Measurements from ENCODE around the gene TNS3. TPM values are rescaled to one million over a fixed set of nuclear protein-coding genes. Genes with fewer than 3 reads are reported as not detected.

Gene TNS3
- polyA plus RNA-seq, 1 of the 3 experiments (the other 2 are of a cell fraction): 72.3 TPM

- WGBS (ENCODE audit: low lambda C conversion rate): 95% methylated on average over 8 of the region's 8 CpGs
- DNase-seq: no peak
- peaks cover 82% of the 10 kb centered on the region for H4K20me1 ChIP-seq (ENCODE audit: insufficient read depth)
- peaks cover 10 to 19% of the 10 kb centered on the region in 2 experiments; a peak in 2 of 4 replicates for H3K4me1 ChIP-seq (ENCODE audit: control insufficient read depth in 1 of 2, insufficient read depth in 2 of 2, low read depth in 1 of 2, low read length in 1 of 2)
- ChIA-PET CTCF (interaction anchor here (2.3 kb wide), 1 partner anchor 93 kb away, joined by 9 read pairs; no protein-coding TSS in a partner anchor), POLR2A (no interaction called here)
- TF ChIP-seq FOXM1 (IDR thresholded peaks at IDR 0.05; ENCODE audit: low read depth) (no peak), RXRA (IDR thresholded peaks at IDR 0.05; ENCODE audit: borderline replicate concordance, low read depth) (no peak), USF2 (IDR thresholded peaks at IDR 0.05; ENCODE audit: borderline replicate concordance, low read depth, low read length) (no peak), SMC3 (IDR thresholded peaks at IDR 0.05; ENCODE audit: low read depth, low read length) (no peak), USF1 (IDR thresholded peaks at IDR 0.05; ENCODE audit: borderline replicate concordance, low read depth) (no peak)
- peaks cover 4 to 9% of the 10 kb centered on the region in 2 experiments for H3K36me3 ChIP-seq (replicated peaks in 1 of 2; ENCODE audit: control insufficient read depth in 1 of 2, insufficient read depth in 2 of 2, low read length in 1 of 2)
- no peak overlapping the region for H3K27ac ChIP-seq (ENCODE audit: low read depth in 2 of 2, low read length in 1 of 2)
- H3K27me3 ChIP-seq (ENCODE audit: insufficient read depth): no peaks in the 10 kb centered on the region
- H3K79me2 ChIP-seq (ENCODE audit: insufficient read depth): peaks cover 20% of the 10 kb centered on the region; the same call in 1 of the 2 replicates
- no peak overlapping the region for H3K4me2 ChIP-seq
- H3K9ac ChIP-seq: no peak overlapping the region
- H3K9me3 ChIP-seq: no peaks in the 10 kb centered on the region
- H3F3A ChIP-seq (replicated peaks; ENCODE audit: insufficient read depth): no peaks in the 10 kb centered on the region
- H2AFZ ChIP-seq (ENCODE audit: low read depth): no peak overlapping the region
- no peaks in the 10 kb centered on the region for H3K9me2 ChIP-seq
- no peak overlapping the region for H3K4me3 ChIP-seq (ENCODE audit: low read depth in 2 of 2, low read length in 1 of 2)
Measured at GRCh38 chr7:47358944-47359588, 222.8 kb downstream of the TNS3 start.

- no peaks in the 10 kb centered on the region for H3K9me2 ChIP-seq
- ChIA-PET CTCF (no interaction called here), POLR2A (no interaction called here)
- H3K9me3 ChIP-seq: no peaks in the 10 kb centered on the region
- H3K79me2 ChIP-seq (ENCODE audit: insufficient read depth): peaks cover 20% of the 10 kb centered on the region; the same call in 1 of the 2 replicates
- no peak overlapping the region for H2AFZ ChIP-seq (ENCODE audit: low read depth)
- 93% methylated on average over 7 of the region's 14 CpGs for WGBS (ENCODE audit: low lambda C conversion rate)
- H4K20me1 ChIP-seq (ENCODE audit: insufficient read depth): peaks cover 84% of the 10 kb centered on the region
- H3K4me3 ChIP-seq (ENCODE audit: low read depth in 2 of 2, low read length in 1 of 2): no peak overlapping the region
- H3K27ac ChIP-seq (ENCODE audit: low read depth in 2 of 2, low read length in 1 of 2): no peak overlapping the region
- H3F3A ChIP-seq (replicated peaks; ENCODE audit: insufficient read depth): no peaks in the 10 kb centered on the region
- H3K9ac ChIP-seq: no peak overlapping the region
- no peaks in the 10 kb centered on the region for H3K27me3 ChIP-seq (ENCODE audit: insufficient read depth)
- peaks cover 10 to 19% of the 10 kb centered on the region in 2 experiments; a peak in 2 of 4 replicates for H3K4me1 ChIP-seq (ENCODE audit: control insufficient read depth in 1 of 2, insufficient read depth in 2 of 2, low read depth in 1 of 2, low read length in 1 of 2)
- peaks cover 0 to 4% of the 10 kb centered on the region in 2 experiments for H3K36me3 ChIP-seq (replicated peaks in 1 of 2; ENCODE audit: control insufficient read depth in 1 of 2, insufficient read depth in 2 of 2, low read length in 1 of 2)
- H3K4me2 ChIP-seq: no peak overlapping the region
- DNase-seq: no peak
- TF ChIP-seq USF2 (IDR thresholded peaks at IDR 0.05; ENCODE audit: borderline replicate concordance, low read depth, low read length): no peak
- no peak for TF ChIP-seq USF1 (IDR thresholded peaks at IDR 0.05; ENCODE audit: borderline replicate concordance, low read depth)
- no peak for TF ChIP-seq CHD2 (IDR thresholded peaks at IDR 0.05; ENCODE audit: low read length, partially characterized antibody)
- TF ChIP-seq EZH2phosphoT487 (IDR thresholded peaks at IDR 0.05; ENCODE audit: borderline replicate concordance, low read depth): no peak
- no peak for TF ChIP-seq JUND (IDR thresholded peaks at IDR 0.05)
- TF ChIP-seq MEF2A (IDR thresholded peaks at IDR 0.05; ENCODE audit: borderline replicate concordance, low read depth): no peak
- no peak for TF ChIP-seq ZBTB33 (IDR thresholded peaks at IDR 0.05; ENCODE audit: borderline replicate concordance, low read depth)
- no peak for TF ChIP-seq MAX (IDR thresholded peaks at IDR 0.05; ENCODE audit: low read depth)
- no peak for TF ChIP-seq PBX3 (IDR thresholded peaks at IDR 0.05)
- TF ChIP-seq RFX5 (IDR thresholded peaks at IDR 0.05; ENCODE audit: low read length): no peak
- TF ChIP-seq POLR2AphosphoS5 (IDR thresholded peaks at IDR 0.05; ENCODE audit: low read depth, low read length): no peak
- no peak for TF ChIP-seq RCOR1 (IDR thresholded peaks at IDR 0.05; ENCODE audit: low read length)
- TF ChIP-seq TEAD4 (IDR thresholded peaks at IDR 0.05; ENCODE audit: borderline replicate concordance, insufficient read depth): no peak
- TF ChIP-seq GATA2 (CRISPR knock-in tag; IDR thresholded peaks at IDR 0.05): no peak
- TF ChIP-seq SIN3A (IDR thresholded peaks at IDR 0.05; ENCODE audit: borderline replicate concordance, low read depth, low read length): no peak
- TF ChIP-seq NRF1 (IDR thresholded peaks at IDR 0.05; ENCODE audit: low read depth, low read length): no peak
- TF ChIP-seq TAF1 (IDR thresholded peaks at IDR 0.05; ENCODE audit: borderline replicate concordance, low read depth, low read length): no peak
Measured at GRCh38 chr7:47358357-47358756, 223.6 kb downstream of the TNS3 start.

All from SK-N-SH (cell line).